ENCODE measurements around the gene SPINK1. TPM values are rescaled to one million over a fixed set of nuclear protein-coding genes. Genes with fewer than 3 reads are reported as not detected.

SPINK1 gene
- total and polyA plus RNA-seq, 2 donors (not counting 1 experiment from before 2014, with no cell fraction given) = not detected

GRCh38 chr5:147852365-147852764 is 20.9 kb upstream of the SPINK1 start:
- TF ChIP-seq CTCF (conservative IDR thresholded peaks at IDR 0.05 in 1 of 2, IDR thresholded peaks at IDR 0.05 in 1 of 2; ENCODE audit: low read depth in 1 of 2, low read length in 2 of 2) (no peak), EZH2 (IDR thresholded peaks at IDR 0.05; ENCODE audit: low read length, missing control alignments) (no peak)
- H3K9me3 ChIP-seq (ENCODE audit: control insufficient read depth, insufficient read depth, low read depth, low read length) = no peaks in the 10 kb centered on the region
- H3K4me3 ChIP-seq (replicated peaks in 1 of 4; ENCODE audit: control extremely low read depth in 1 of 4, insufficient read depth in 1 of 4, low read depth in 3 of 4, low read length in 4 of 4) = no peak overlapping the region
- H3K4me1 ChIP-seq (ENCODE audit: control insufficient read depth, extremely low read depth, insufficient read depth, low read length) = no peaks in the 10 kb centered on the region
- no peak overlapping the region for H3K9ac ChIP-seq (ENCODE audit: insufficient read depth, low read length)
- no peak overlapping the region for H2AFZ ChIP-seq (ENCODE audit: low read length)
- no peak overlapping the region for H3K4me2 ChIP-seq (ENCODE audit: extremely low read depth, insufficient read depth, low read length)
- no peaks in the 10 kb centered on the region for H4K20me1 ChIP-seq (ENCODE audit: control insufficient read depth, extremely low read depth, insufficient read depth, low read length)
- peaks cover 2% of the 10 kb centered on the region for H3K27me3 ChIP-seq (ENCODE audit: control insufficient read depth, insufficient read depth, low read length)
- no peaks in the 10 kb centered on the region for H3K36me3 ChIP-seq (ENCODE audit: control insufficient read depth, insufficient read depth, low read length)
- no peak for DNase-seq (ENCODE audit: low read depth in 2 of 2)
- no peaks in the 10 kb centered on the region for H3K79me2 ChIP-seq (ENCODE audit: control insufficient read depth, insufficient read depth, low read length)
- H3K27ac ChIP-seq (ENCODE audit: insufficient read depth, low read length) = no peak overlapping the region

GRCh38 chr5:147851578-147851977 is 20.1 kb upstream of the SPINK1 start:
- Histone ChIP-seq H4K20me1 (ENCODE audit: control insufficient read depth, extremely low read depth, insufficient read depth, low read length) (no peaks in the 10 kb centered on the region), H3K4me2 (ENCODE audit: extremely low read depth, insufficient read depth, low read length) (no peak overlapping the region)
- TF ChIP-seq CTCF (conservative IDR thresholded peaks at IDR 0.05 in 1 of 2, IDR thresholded peaks at IDR 0.05 in 1 of 2; ENCODE audit: low read depth in 1 of 2, low read length in 2 of 2) = no peak
- no peak for TF ChIP-seq EZH2 (IDR thresholded peaks at IDR 0.05; ENCODE audit: low read length, missing control alignments)

DNA sequence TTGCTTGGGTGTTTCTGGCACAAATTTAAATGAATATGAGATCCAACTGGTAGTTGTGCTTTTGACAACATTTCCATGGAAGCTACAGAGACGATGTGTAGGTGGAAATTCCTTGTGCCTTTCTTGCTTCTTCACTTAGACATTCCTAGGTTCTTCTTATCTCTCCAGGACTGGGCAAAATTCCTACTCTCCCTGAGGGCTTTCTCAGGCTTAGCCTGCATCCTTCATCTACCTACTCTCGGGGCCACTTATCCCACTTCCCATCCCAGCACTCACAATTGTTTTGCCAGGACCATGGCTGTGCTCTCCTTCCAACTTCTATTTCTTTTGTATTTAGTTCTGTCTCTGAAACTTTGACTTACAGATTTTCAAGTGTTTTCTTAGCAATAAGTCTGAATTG is 17.8 kb upstream of the SPINK1 start:
- Histone ChIP-seq H3K9ac (ENCODE audit: insufficient read depth, low read length) (no peak overlapping the region), H3K27ac (ENCODE audit: insufficient read depth, low read length) (no peak overlapping the region), H3K4me1 (ENCODE audit: control insufficient read depth, extremely low read depth, insufficient read depth, low read length) (no peaks in the 10 kb centered on the region), H3K36me3 (ENCODE audit: control insufficient read depth, insufficient read depth, low read length) (no peaks in the 10 kb centered on the region), H3K4me3 (replicated peaks in 1 of 4; ENCODE audit: control extremely low read depth in 1 of 4, insufficient read depth in 1 of 4, low read depth in 3 of 4, low read length in 4 of 4) (no peak overlapping the region), H3K4me2 (ENCODE audit: extremely low read depth, insufficient read depth, low read length) (no peak overlapping the region), H4K20me1 (ENCODE audit: control insufficient read depth, extremely low read depth, insufficient read depth, low read length) (no peaks in the 10 kb centered on the region), H3K79me2 (ENCODE audit: control insufficient read depth, insufficient read depth, low read length) (no peaks in the 10 kb centered on the region), H3K27me3 (ENCODE audit: control insufficient read depth, insufficient read depth, low read length) (peaks cover 2% of the 10 kb centered on the region), H2AFZ (ENCODE audit: low read length) (no peak overlapping the region), H3K9me3 (ENCODE audit: control insufficient read depth, insufficient read depth, low read depth, low read length) (no peaks in the 10 kb centered on the region)
- peak in 1 of 2 donors; percentile 17 for DNase-seq (ENCODE audit: low read depth in 2 of 2)
- TF ChIP-seq CTCF (conservative IDR thresholded peaks at IDR 0.05 in 1 of 2, IDR thresholded peaks at IDR 0.05 in 1 of 2; ENCODE audit: low read depth in 1 of 2, low read length in 2 of 2) (no peak), EZH2 (IDR thresholded peaks at IDR 0.05; ENCODE audit: low read length, missing control alignments) (no peak)

More at GRCh38 chr5:147851578-147851977, 20.1 kb upstream of the SPINK1 start:
- no peak for DNase-seq (ENCODE audit: low read depth in 2 of 2)
- Histone ChIP-seq H3K36me3 (ENCODE audit: control insufficient read depth, insufficient read depth, low read length) (no peaks in the 10 kb centered on the region), H3K27me3 (ENCODE audit: control insufficient read depth, insufficient read depth, low read length) (peaks cover 2% of the 10 kb centered on the region), H3K79me2 (ENCODE audit: control insufficient read depth, insufficient read depth, low read length) (no peaks in the 10 kb centered on the region), H2AFZ (ENCODE audit: low read length) (no peak overlapping the region), H3K9me3 (ENCODE audit: control insufficient read depth, insufficient read depth, low read depth, low read length) (no peaks in the 10 kb centered on the region), H3K4me1 (ENCODE audit: control insufficient read depth, extremely low read depth, insufficient read depth, low read length) (no peaks in the 10 kb centered on the region), H3K9ac (ENCODE audit: insufficient read depth, low read length) (no peak overlapping the region), H3K4me3 (replicated peaks in 1 of 4; ENCODE audit: control extremely low read depth in 1 of 4, insufficient read depth in 1 of 4, low read depth in 3 of 4, low read length in 4 of 4) (no peak overlapping the region), H3K27ac (ENCODE audit: insufficient read depth, low read length) (no peak overlapping the region)

All from fibroblast of lung (primary cell).